HepG2 (cell line): ENCODE measurements around the gene SLC26A2.

Source experiments
- JUND ChIP-seq: sonication (generic); formaldehyde crosslinking; IDR thresholded peaks from 2 replicates; pipeline ENCODE4 v1.8.0; 2022; ENCODE audit warnings: mild to moderate bottlenecking, missing genetic modification reagents
- SYNCRIP ChIP-seq: fragments of 200-400 bp; formaldehyde crosslinking; IDR thresholded peaks from 2 replicates; pipeline ENCODE4 v1.6.1; 2018; ENCODE audit warnings: mild to moderate bottlenecking, low read depth, low read length; ENCODE audit not compliant: insufficient read depth
- ZBTB8A ChIP-seq: sonication (generic); formaldehyde crosslinking; IDR thresholded peaks from 2 replicates; pipeline ENCODE4 v1.4.0; 2020; ENCODE audit warnings: mild to moderate bottlenecking, low read depth, missing genetic modification reagents, borderline replicate concordance
- ZNF317 ChIP-seq: sonication (generic); formaldehyde crosslinking; IDR thresholded peaks from 2 replicates; pipeline ENCODE4 v1.5.0; 2020; ENCODE audit warnings: mild to moderate bottlenecking, missing genetic modification reagents
- ZNF747 ChIP-seq: sonication (generic); formaldehyde crosslinking; IDR thresholded peaks from 2 replicates; pipeline ENCODE4 v1.8.1; 2023; ENCODE audit warnings: missing genetic modification reagents, mild to moderate bottlenecking, borderline replicate concordance
- TF ChIP-seq, protein P1 (sequence below): sonication (generic); formaldehyde crosslinking; IDR thresholded peaks from 2 replicates; pipeline ENCODE4 v1.5.0; 2020; ENCODE audit warnings: mild to moderate bottlenecking, missing genetic modification reagents, moderate library complexity
- TF ChIP-seq, protein P2 (sequence below): sonication (generic); formaldehyde crosslinking; IDR thresholded peaks from 2 replicates; pipeline ENCODE4 v1.4.0; 2020; ENCODE audit warnings: missing genetic modification reagents

DNA sequence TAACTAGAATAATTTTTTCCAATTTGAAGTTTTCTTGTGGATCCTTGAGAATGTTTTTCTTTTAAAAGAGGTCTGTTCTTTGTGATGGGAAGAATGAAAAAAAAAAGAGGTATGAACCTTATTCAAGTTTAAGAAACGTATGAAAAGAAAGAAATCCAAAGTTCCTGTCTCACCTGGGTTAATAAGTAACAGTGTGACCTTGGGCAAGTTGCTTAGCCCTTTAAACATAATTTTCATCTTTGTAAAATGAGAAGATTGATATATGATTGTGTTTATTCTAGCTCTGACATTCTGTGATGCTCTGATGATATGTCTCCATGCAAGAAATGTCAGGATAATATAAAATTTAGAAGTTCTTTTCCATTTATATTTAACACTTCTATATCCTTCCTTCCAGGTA, 19.3 kb downstream of the SLC26A2 start:
- no peak for TF ChIP-seq JUND (CRISPR knock-in tag)
- TF ChIP-seq, protein P1, sequence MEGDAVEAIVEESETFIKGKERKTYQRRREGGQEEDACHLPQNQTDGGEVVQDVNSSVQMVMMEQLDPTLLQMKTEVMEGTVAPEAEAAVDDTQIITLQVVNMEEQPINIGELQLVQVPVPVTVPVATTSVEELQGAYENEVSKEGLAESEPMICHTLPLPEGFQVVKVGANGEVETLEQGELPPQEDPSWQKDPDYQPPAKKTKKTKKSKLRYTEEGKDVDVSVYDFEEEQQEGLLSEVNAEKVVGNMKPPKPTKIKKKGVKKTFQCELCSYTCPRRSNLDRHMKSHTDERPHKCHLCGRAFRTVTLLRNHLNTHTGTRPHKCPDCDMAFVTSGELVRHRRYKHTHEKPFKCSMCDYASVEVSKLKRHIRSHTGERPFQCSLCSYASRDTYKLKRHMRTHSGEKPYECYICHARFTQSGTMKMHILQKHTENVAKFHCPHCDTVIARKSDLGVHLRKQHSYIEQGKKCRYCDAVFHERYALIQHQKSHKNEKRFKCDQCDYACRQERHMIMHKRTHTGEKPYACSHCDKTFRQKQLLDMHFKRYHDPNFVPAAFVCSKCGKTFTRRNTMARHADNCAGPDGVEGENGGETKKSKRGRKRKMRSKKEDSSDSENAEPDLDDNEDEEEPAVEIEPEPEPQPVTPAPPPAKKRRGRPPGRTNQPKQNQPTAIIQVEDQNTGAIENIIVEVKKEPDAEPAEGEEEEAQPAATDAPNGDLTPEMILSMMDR (CRISPR knock-in tag): no peak
- TF ChIP-seq SYNCRIP: no peak
- TF ChIP-seq, protein P2, sequence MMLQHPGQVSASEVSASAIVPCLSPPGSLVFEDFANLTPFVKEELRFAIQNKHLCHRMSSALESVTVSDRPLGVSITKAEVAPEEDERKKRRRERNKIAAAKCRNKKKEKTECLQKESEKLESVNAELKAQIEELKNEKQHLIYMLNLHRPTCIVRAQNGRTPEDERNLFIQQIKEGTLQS (CRISPR knock-in tag): no peak
- no peak for TF ChIP-seq ZBTB8A (CRISPR knock-in tag)
- TF ChIP-seq ZNF747 (CRISPR knock-in tag): no peak
- TF ChIP-seq ZNF317 (CRISPR knock-in tag): no peak
